Muscle layer of colon (tissue), 2 donors: Measurements from ENCODE around the gene MYO1D.

ENCODE experiments used
- H3K27ac ChIP-seq: one replicate; pipeline ENCODE4 v1.7.0; 2013; ENCODE audit warnings: low read depth, mild to moderate bottlenecking, low read length, moderate library complexity
- H3K27me3 ChIP-seq, 2 donors: one replicate each; pipeline ENCODE4 v1.7.0; 2013; ENCODE audit warnings: low read length in 2 of 2, mild to moderate bottlenecking in 2 of 2; ENCODE audit not compliant: insufficient read depth in 2 of 2, control insufficient read depth in 1 of 2
- H3K36me3 ChIP-seq: one replicate; pipeline ENCODE4 v1.7.0; 2013; ENCODE audit warnings: mild to moderate bottlenecking, low read length; ENCODE audit not compliant: insufficient read depth
- H3K4me1 ChIP-seq: one replicate; pipeline ENCODE4 v1.7.0; 2013; ENCODE audit warnings: mild to moderate bottlenecking, low read length; ENCODE audit not compliant: insufficient read depth
- H3K4me3 ChIP-seq, 2 donors: one replicate each; pipeline ENCODE4 v1.7.0; 2013; ENCODE audit warnings: low read length in 2 of 2, low read depth in 1 of 2, mild to moderate bottlenecking in 1 of 2, moderate library complexity in 1 of 2
- H3K9ac ChIP-seq: one replicate; pipeline ENCODE4 v1.7.0; 2013; ENCODE audit warnings: low read length
- H3K9me3 ChIP-seq: one replicate; pipeline ENCODE4 v1.7.0; 2013; ENCODE audit warnings: mild to moderate bottlenecking, low read length
- donor health status: abdominal sarcoma.
- donor health status: Adenocarcinoma of cecum.

MYO1D gene

DNA sequence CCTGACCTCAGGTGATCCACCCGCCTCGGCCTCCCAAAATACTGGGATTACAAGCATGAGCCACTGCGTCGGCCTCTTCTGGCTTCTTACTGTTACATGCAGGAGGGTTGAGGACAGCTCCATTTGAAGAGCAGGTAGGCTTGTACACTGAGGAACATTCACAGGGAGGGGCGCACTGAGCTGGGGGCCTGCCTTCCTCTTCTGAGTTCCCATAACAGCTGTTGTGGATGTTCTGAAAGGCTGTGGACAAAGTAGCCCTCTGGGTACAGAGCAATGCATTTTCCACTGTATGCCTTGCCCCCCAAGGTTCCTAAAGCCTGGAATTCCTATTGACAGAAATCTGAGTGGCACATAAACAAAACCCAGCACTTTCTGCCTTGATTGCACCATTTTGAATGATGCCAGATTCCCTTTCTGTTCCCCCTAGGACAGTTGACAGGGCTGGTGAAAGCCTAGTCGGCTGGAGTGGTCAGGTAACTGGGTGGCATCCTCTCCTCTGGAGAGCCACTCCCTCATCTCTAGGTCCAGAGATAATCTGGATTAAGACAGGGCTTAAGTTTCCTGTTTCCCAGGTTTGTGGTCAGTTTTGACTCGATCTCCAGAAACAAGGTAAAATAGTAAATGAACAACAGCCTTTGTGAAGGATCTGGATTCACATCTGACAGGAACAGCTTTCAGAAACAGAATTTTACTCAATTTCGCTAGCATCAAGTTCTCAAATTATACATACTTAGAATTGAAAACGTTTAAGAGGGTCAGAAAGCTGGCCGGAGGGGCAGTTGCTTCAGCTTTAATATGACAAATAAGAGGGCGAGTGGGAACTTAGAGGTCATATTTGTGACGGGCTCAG, 391.4 kb downstream of the MYO1D start:
- peaks cover 18% of the 10 kb centered on the region for H3K36me3 ChIP-seq
- no peaks in the 10 kb centered on the region for H3K9me3 ChIP-seq
- H3K27me3 ChIP-seq = no peaks in the 10 kb centered on the region
- H3K27ac ChIP-seq = no peak overlapping the region
- peaks cover 19% of the 10 kb centered on the region for H3K4me1 ChIP-seq
- H3K4me3 ChIP-seq = peak overlapping the region in 1 of 2 donors; percentile 35
- no peak overlapping the region for H3K9ac ChIP-seq

DNA sequence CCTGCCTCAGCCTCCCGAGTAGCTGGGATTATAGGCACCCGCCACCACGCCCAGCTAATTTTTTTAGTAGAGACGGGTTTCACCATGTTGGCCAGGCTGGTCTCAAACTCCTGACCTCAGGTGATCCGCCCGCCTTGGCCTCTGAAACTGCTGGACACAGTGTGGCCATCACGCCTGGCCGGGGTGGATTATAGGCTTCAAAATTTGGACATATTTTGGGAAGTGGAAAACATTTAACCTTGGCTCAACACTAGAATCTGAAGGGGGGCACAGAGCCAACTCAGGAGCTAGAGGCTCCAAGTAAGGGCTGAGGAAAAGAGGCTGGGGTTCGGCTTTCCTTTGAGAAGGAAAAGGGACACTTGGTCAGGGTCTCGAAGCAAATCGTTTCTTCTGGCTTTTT, 392.3 kb downstream of the MYO1D start:
- Histone ChIP-seq H3K4me1 (peaks cover 19% of the 10 kb centered on the region), H3K27ac (no peak overlapping the region), H3K9ac (no peak overlapping the region), H3K9me3 (no peaks in the 10 kb centered on the region), H3K36me3 (peaks cover 26% of the 10 kb centered on the region), H3K4me3 (no peak overlapping the region), H3K27me3 (no peaks in the 10 kb centered on the region)

DNA sequence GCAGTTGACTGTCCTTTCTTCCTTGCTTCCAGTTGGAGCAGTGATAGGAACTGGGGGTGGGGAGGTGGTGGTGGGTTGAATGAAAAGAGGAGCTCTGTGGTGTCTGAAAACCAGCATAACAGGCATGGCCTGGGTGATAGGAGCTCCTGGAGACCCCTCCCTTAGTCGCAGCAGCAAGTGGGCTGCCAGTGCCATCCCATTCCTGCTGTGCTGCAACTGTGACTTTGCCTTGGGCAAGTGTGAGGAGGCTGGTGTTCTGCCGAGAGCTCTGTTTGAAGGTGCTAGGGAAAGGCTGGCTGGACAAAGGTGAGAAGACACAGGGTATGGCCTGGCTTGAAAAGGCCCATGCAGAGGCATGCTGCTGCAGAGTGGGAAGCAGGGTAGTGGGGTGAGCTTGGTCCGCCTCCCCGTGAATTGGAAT, 392.9 kb downstream of the MYO1D start:
- peaks cover 19% of the 10 kb centered on the region for H3K4me1 ChIP-seq
- no peaks in the 10 kb centered on the region for H3K9me3 ChIP-seq
- no peak overlapping the region for H3K27ac ChIP-seq
- no peak overlapping the region for H3K4me3 ChIP-seq
- H3K9ac ChIP-seq = peak overlapping the region; percentile 5
- no peaks in the 10 kb centered on the region for H3K27me3 ChIP-seq
- H3K36me3 ChIP-seq = peaks cover 32% of the 10 kb centered on the region

DNA sequence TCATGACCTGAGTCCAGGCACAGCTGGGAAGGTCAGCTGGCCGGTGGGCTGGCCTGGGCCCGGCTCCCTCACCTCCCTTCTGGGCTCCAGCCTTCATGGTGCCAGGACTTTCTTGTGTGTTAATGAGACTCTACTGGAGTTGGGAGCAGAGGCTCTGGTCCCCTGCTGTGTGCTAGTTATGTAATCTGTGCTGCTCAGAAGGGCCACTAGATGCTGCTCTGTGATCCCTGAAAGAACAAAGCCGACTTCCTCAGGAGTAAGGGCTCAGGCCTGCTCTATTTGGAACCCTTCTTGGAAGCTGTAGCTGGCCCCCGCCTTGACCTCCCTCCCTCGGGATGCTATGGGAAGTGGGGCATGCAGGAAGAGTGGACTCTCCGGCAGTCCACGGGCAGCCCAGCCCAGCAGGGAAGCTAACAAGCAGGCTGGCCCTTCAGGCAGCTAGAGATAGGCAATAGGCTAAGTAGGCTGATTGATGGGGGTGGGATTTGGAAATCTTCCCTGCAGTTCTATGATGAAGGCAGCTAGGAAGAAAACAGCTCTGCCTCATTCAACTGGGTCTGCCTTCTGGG, 393.4 kb downstream of the MYO1D start:
- Histone ChIP-seq H3K27me3 (no peaks in the 10 kb centered on the region), H3K4me1 (peaks cover 19% of the 10 kb centered on the region), H3K27ac (peak overlapping the region; percentile 43), H3K36me3 (peaks cover 37% of the 10 kb centered on the region), H3K9me3 (no peaks in the 10 kb centered on the region), H3K4me3 (no peak overlapping the region), H3K9ac (peak overlapping the region; percentile 5)

DNA sequence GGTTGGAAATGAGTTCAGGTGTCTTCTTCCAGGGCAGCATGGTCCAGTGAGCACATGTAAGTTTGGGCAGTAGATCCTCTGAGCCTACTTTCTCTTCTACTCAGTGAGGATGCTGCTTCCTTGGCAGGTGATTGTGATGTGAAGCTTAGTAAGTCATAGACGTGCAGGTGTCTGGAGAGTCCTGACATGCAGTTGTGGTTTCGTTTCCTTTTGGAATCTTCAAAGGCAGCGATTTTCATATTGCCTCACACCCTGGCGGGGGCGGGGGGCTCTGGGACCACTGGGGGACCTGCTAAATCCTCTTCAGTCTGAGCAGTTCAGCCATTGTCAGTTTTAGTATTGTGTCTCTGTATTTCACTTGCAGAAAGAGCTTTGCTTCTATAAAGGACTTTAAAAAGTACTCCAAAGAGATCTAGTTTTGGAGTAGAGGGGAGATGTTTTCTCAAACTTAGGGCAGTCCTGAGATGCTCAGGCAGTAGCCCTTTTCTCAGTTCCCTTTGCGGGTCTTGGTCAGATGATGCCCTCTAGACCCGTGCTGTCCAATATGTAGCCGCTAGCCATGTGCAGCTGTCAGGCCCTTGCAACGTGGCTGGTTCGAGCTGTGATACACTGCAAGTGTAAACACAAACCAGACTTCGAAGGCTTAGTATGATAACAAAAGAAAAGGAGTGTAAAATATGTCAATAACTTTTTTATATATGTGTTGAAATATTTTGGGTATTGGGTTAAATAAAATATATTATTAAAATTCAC, 394.2 kb downstream of the MYO1D start:
- Histone ChIP-seq H3K36me3 (peaks cover 45% of the 10 kb centered on the region), H3K4me3 (no peak overlapping the region), H3K9ac (no peak overlapping the region), H3K27ac (peak overlapping the region; percentile 43), H3K4me1 (peaks cover 19% of the 10 kb centered on the region), H3K9me3 (no peaks in the 10 kb centered on the region), H3K27me3 (no peaks in the 10 kb centered on the region)

DNA sequence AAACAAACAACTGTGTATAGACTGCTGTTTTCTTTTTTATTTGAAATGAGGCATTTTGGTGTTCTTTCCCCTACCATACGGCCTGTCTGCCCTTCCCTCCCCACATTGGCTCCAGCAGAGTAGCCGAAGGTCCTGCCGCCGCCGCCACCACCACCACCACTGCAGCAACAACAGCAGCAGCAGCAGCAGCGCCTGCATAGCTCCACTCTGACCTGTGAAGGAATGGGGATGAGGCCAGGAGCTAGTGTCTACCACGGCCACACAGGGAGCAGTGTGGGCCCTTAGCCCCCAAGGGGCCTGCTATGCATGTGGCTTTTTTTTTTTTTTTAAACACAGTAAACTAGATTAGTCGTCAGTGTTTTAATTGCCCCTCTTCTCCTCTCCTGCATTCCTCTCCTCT, 395.7 kb downstream of the MYO1D start:
- H3K36me3 ChIP-seq = peaks cover 59% of the 10 kb centered on the region
- no peak overlapping the region for H3K4me3 ChIP-seq
- no peaks in the 10 kb centered on the region for H3K27me3 ChIP-seq
- H3K4me1 ChIP-seq = peaks cover 19% of the 10 kb centered on the region
- H3K27ac ChIP-seq = no peak overlapping the region
- no peaks in the 10 kb centered on the region for H3K9me3 ChIP-seq
- no peak overlapping the region for H3K9ac ChIP-seq

DNA sequence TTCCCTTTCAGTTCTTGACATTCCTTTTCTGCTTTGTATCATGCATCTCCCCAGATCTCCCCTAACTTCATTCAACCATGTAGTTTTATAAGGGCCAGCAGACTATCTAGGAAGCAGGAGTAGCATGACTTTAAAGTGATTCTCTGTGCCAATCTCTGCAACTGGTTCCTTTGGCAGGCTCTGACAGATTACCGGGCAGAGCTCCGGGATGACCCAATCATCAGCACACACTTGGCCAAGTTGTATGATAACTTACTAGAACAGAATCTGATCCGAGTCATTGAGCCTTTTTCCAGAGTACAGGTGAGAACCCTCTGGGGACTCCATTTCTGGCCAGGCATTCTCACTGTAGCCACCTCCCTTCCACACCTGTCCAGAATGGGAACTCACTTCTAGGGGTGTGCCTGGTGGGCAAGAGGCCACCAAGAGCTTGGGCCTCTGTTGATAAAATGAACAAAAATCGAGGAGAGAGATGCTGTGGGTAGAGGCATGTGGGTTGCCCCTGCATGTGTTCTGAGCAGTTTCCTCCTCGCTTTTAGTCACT, 397.8 kb downstream of the MYO1D start:
- Histone ChIP-seq H3K36me3 (peaks cover 79% of the 10 kb centered on the region), H3K9me3 (no peaks in the 10 kb centered on the region), H3K4me1 (peaks cover 10% of the 10 kb centered on the region), H3K4me3 (no peak overlapping the region), H3K27me3 (no peaks in the 10 kb centered on the region), H3K27ac (no peak overlapping the region), H3K9ac (no peak overlapping the region)

DNA sequence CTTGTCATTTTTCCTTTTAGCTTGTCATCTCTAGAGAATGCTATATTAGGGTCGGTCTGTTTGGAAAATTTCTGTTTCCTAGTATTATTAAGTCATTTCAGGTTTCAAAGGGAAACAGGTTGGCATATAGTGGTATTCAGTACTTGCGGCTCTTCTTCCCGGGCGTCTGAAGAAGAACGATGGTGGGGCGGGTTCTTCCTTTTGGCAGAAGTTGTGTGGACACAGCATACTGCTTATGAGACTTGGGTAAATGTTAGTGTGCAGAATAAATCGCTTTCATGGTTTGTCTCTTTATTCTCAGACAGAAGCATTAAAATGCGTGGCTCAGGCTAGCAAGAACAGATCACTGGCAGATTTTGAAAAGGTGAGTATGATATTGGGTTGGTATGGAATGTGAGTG, 399.7 kb downstream of the MYO1D start:
- no peaks in the 10 kb centered on the region for H3K27me3 ChIP-seq
- no peak overlapping the region for H3K4me3 ChIP-seq
- H3K36me3 ChIP-seq = peaks cover 86% of the 10 kb centered on the region
- H3K9me3 ChIP-seq = no peaks in the 10 kb centered on the region
- H3K27ac ChIP-seq = no peak overlapping the region
- no peaks in the 10 kb centered on the region for H3K4me1 ChIP-seq
- no peak overlapping the region for H3K9ac ChIP-seq

DNA sequence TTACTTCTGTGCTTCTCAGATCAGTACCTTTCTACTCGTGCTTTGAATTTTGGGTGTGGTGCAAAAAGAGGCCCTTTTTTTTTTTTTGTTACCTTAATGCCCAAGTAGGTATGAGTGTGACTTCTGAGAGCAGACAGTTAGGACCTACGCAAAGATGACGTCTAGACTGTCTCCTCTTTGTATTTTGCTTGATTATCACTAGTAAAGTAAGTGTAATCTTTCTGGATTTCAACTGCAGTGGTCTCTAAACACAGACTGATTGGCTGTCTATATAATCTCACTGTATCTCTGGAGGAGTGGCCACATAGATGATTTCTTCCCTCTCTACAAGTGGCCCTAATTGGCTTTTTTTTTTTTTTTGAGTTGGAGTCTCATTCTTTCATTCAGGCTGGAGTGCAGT, 401.7 kb downstream of the MYO1D start:
- no peak overlapping the region for H3K27ac ChIP-seq
- no peaks in the 10 kb centered on the region for H3K4me1 ChIP-seq
- H3K27me3 ChIP-seq = no peaks in the 10 kb centered on the region
- H3K9ac ChIP-seq = no peak overlapping the region
- no peaks in the 10 kb centered on the region for H3K9me3 ChIP-seq
- peaks cover 87% of the 10 kb centered on the region for H3K36me3 ChIP-seq
- no peak overlapping the region for H3K4me3 ChIP-seq

DNA sequence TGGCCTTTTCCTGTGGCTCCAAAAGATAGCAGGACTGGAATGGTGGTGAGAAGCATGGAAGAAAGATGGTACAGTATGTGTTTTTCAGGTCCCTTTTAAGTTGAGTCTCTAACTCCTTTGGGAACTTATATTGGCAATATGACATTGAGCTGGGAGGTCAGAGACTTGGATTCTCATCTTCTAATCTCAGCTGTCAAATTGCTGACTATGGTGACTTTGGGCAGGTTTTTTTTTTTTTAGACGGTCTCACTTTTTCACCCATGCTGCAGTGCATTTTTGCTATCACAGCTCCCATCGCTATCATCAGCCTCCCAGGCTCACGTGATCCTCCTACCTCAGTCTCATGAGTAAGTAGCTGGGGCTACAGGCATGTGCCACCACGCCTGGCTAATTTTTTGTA, 405.3 kb downstream of the MYO1D start:
- no peak overlapping the region for H3K4me3 ChIP-seq
- no peak overlapping the region for H3K9ac ChIP-seq
- H3K36me3 ChIP-seq = peaks cover 69% of the 10 kb centered on the region
- H3K4me1 ChIP-seq = no peaks in the 10 kb centered on the region
- H3K27me3 ChIP-seq = no peaks in the 10 kb centered on the region
- no peak overlapping the region for H3K27ac ChIP-seq
- H3K9me3 ChIP-seq = no peaks in the 10 kb centered on the region

DNA sequence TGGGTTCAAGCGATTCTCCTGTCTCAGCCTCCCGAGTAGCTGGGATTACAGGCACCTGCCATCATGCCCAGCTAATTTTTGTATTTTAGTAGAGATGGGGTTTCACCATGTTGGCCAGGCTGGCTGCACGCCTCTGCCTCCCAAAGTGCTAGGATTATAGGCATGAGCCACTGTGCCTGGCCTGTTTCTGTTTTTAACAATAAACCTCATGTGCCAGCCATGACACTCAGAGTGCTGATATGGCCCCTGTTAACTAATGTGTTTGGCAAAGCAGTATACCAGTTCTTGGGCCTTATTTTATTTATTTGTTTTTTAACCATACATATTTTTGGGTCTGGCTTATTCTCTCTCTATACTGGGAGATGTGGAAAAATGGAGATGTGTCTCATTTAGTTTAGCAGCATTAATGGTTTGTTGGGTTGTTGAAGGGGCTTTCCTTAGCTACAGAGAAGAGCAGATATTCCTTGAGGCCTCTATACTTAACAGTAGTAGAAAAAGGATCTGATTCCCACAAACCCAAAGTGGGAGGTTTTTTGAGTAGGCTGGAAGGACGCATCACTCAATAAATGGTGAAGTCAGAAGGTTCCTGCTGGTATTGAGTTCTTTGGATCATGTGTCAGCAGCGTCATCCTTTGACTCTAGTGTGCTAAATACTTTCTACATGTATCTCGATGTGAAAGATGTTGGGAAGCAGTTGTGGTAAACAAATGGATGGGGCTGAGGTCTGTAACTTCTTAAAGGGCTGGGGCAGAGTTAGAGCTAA, 406.3 kb downstream of the MYO1D start:
- Histone ChIP-seq H3K36me3 (peaks cover 58% of the 10 kb centered on the region), H3K9me3 (no peaks in the 10 kb centered on the region), H3K9ac (no peak overlapping the region), H3K4me1 (no peaks in the 10 kb centered on the region), H3K27me3 (no peaks in the 10 kb centered on the region), H3K27ac (no peak overlapping the region), H3K4me3 (no peak overlapping the region)
